A549 (cell line): Measurements from ENCODE around the gene SRD5A3. TPM values are rescaled to one million over a fixed set of nuclear protein-coding genes. Genes with fewer than 3 reads are reported as not detected.

Source experiments
- ATAC-seq, 2 experiments: fragments of 200-7000 bp in 1 of 2; fragments of >200 bp in 1 of 2; cut with Nextera tagmentation in 1 of 2; cut with Tn5 transposase in 1 of 2; 3 replicates each; pipeline versions ENCODE4 v1.8.0 to v1.9.1; 2018 to 2020; ENCODE audit warnings: mild to moderate bottlenecking in 1 of 2, moderate library complexity in 1 of 2
- CTCF ChIA-PET: fragments of 300-600 bp; sonication (Branson Sonifier 250); formaldehyde crosslinking; extraction: SDS; loops from one replicate; lab custom pipeline; 2021; ENCODE audit warnings: antibody characterized with exemption, inconsistent platforms; lab: Yijun Ruan, JAX
- POLR2A ChIA-PET: fragments of 350-600 bp; formaldehyde crosslinking; extraction: SDS; loops from one replicate; lab custom pipeline; 2021; ENCODE audit warnings: antibody characterized with exemption, inconsistent platforms; lab: Yijun Ruan, JAX
- DNase-seq, 2 experiments: peaks; one replicate each; pipeline versions ENCODE4 v3.0.0 to v3.0.0-alpha.2; 2011 to 2016; ENCODE audit warnings: low read depth in 1 of 2, low spot score in 1 of 2
- FAIRE-seq: peaks from 2 replicates; lab custom pipeline; 2011; peaks lifted over from hg19 to GRCh38; lab: Jason Lieb, UNC
- H3K27ac ChIP-seq, 2 experiments: fragments of >200 bp; sonication (Bioruptor Twin); formaldehyde crosslinking; 3 replicates each; pipeline ENCODE4 v1.5.1; 2016 to 2017
- H3K4me1 ChIP-seq: fragments of >200 bp; sonication (Bioruptor Twin); formaldehyde crosslinking; 3 replicates; pipeline ENCODE4 v1.6.1; 2016
- H3K4me2 ChIP-seq: fragments of >200 bp; sonication (Bioruptor Twin); formaldehyde crosslinking; 3 replicates; pipeline ENCODE4 v1.6.1; 2016
- H3K4me3 ChIP-seq: fragments of >200 bp; sonication (Bioruptor Twin); formaldehyde crosslinking; 3 replicates; pipeline ENCODE4 v1.5.1; 2016
- H3K9me3 ChIP-seq: fragments of >200 bp; sonication (Bioruptor Twin); formaldehyde crosslinking; 3 replicates; pipeline ENCODE4 v1.6.1; 2016
- BCL3 ChIP-seq: fragments of >200 bp; sonication (Bioruptor Twin); formaldehyde crosslinking; IDR thresholded peaks from 3 replicates; pipeline ENCODE4 v1.6.1; 2016
- CBX2 ChIP-seq: fragments of 200-600 bp; sonication (generic); IDR thresholded peaks from 2 replicates; pipeline ENCODE4 v1.6.1; 2016; ENCODE audit warnings: low read depth, mild to moderate bottlenecking, borderline replicate concordance
- CEBPB ChIP-seq, 2 experiments: fragments of >200 bp in 1 of 2; sonication (Bioruptor Twin) in 1 of 2; formaldehyde crosslinking in 1 of 2; IDR thresholded peaks; 2 replicates each; pipeline ENCODE4 v1.6.1; 2012 to 2016
- EP300 ChIP-seq, 2 experiments: fragments of >200 bp; sonication (Bioruptor Twin); formaldehyde crosslinking; IDR thresholded peaks; 2 replicates in 1 of 2; 3 replicates in 1 of 2; pipeline ENCODE4 v1.6.1; 2016 to 2017
- FOSL2 ChIP-seq, 2 experiments: fragments of 450-650 bp in 1 of 2; fragments of >200 bp in 1 of 2; sonication (Bioruptor Twin) in 1 of 2; formaldehyde crosslinking; IDR thresholded peaks; 2 replicates each; pipeline versions ENCODE4 v1.5.0 to v1.6.1; 2016 to 2020; ENCODE audit warnings: mild to moderate bottlenecking in 1 of 2, moderate library complexity in 1 of 2
- FOXS1 ChIP-seq: fragments of 250-450 bp; sonication (Bioruptor Pico); IDR thresholded peaks from 2 replicates; pipeline ENCODE4 v1.5.0; 2020; ENCODE audit warnings: mild to moderate bottlenecking, moderate library complexity
- GATA3 ChIP-seq: IDR thresholded peaks from 2 replicates; pipeline ENCODE4 v1.6.1; 2012; ENCODE audit warnings: borderline replicate concordance
- HES2 ChIP-seq: fragments of >200 bp; sonication (Bioruptor Twin); formaldehyde crosslinking; IDR thresholded peaks from 2 replicates; pipeline ENCODE4 v1.6.1; 2016
- HOXB13 ChIP-seq: fragments of 250-450 bp; sonication (Bioruptor Pico); IDR thresholded peaks from 2 replicates; pipeline ENCODE4 v1.5.0; 2020; ENCODE audit warnings: low read depth, mild to moderate bottlenecking, moderate library complexity
- HOXB5 ChIP-seq: fragments of 250-450 bp; sonication (Bioruptor Pico); IDR thresholded peaks from 2 replicates; pipeline ENCODE4 v1.5.0; 2020; ENCODE audit warnings: mild to moderate bottlenecking, moderate library complexity
- KDM5A ChIP-seq: fragments of 200-600 bp; sonication (generic); IDR thresholded peaks from 2 replicates; pipeline ENCODE4 v1.6.1; 2016; ENCODE audit warnings: antibody characterized with exemption, mild to moderate bottlenecking
- MAFK ChIP-seq: fragments of 450-650 bp; IDR thresholded peaks from 2 replicates; pipeline ENCODE4 v1.6.1; 2014; ENCODE audit not compliant: partially characterized antibody
- MYC ChIP-seq: IDR thresholded peaks from 2 replicates; pipeline ENCODE4 v1.6.1; 2012; ENCODE audit warnings: mild to moderate bottlenecking, inconsistent platforms, low read length, improper control_type of control experiment, borderline replicate concordance
- NFE2L2 ChIP-seq: fragments of 150-350 bp; conservative IDR thresholded peaks from 2 replicates; pipeline ENCODE4 v1.6.1; 2014; ENCODE audit warnings: low read length
- NR3C1 ChIP-seq: fragments of >200 bp; sonication (Bioruptor Twin); formaldehyde crosslinking; IDR thresholded peaks from 3 replicates; pipeline ENCODE4 v1.6.1; 2017
- POLR2AphosphoS2 ChIP-seq: conservative IDR thresholded peaks from 2 replicates; pipeline ENCODE4 v1.6.1; 2012; ENCODE audit warnings: low read length, improper control_type of control experiment, inconsistent platforms
- RAD21 ChIP-seq, 2 experiments: fragments of >200 bp in 1 of 2; sonication (Bioruptor Twin) in 1 of 2; formaldehyde crosslinking in 1 of 2; IDR thresholded peaks in 1 of 2; conservative IDR thresholded peaks in 1 of 2; 2 replicates in 1 of 2; 3 replicates in 1 of 2; pipeline ENCODE4 v1.6.1; 2012 to 2018; ENCODE audit warnings: inconsistent platforms in 1 of 2
- REST ChIP-seq: fragments of 200-600 bp; sonication (generic); IDR thresholded peaks from 2 replicates; pipeline ENCODE4 v1.6.1; 2016; ENCODE audit warnings: antibody characterized with exemption, mild to moderate bottlenecking, moderate library complexity
- RNF2 ChIP-seq: fragments of 200-600 bp; sonication (generic); IDR thresholded peaks from 2 replicates; pipeline ENCODE4 v1.6.1; 2016; ENCODE audit warnings: low read depth, mild to moderate bottlenecking, antibody characterized with exemption, moderate library complexity, borderline replicate concordance
- SMC3 ChIP-seq: fragments of >200 bp; sonication (Bioruptor Twin); formaldehyde crosslinking; IDR thresholded peaks from 3 replicates; pipeline ENCODE4 v1.6.1; 2018; ENCODE audit warnings: inconsistent platforms
- TFCP2L1 ChIP-seq: fragments of 250-450 bp; sonication (Bioruptor Pico); IDR thresholded peaks from 2 replicates; pipeline ENCODE4 v1.5.0; 2021; ENCODE audit warnings: mild to moderate bottlenecking
- TP53 ChIP-seq: fragments of 250-450 bp; sonication (Bioruptor Pico); IDR thresholded peaks from 2 replicates; pipeline ENCODE4 v1.5.0; 2021; ENCODE audit warnings: mild to moderate bottlenecking, moderate library complexity
- ZC3H11A ChIP-seq: fragments of 450-650 bp; IDR thresholded peaks from 2 replicates; pipeline ENCODE4 v1.6.1; 2014; ENCODE audit warnings: antibody characterized with exemption, mild to moderate bottlenecking
- WGBS: methylation state at CpG from one replicate; pipeline ENCODE4 v1.1.6; 2017; ENCODE audit errors: missing lambda C conversion rate; 5-methylcytosine and 5-hydroxymethylcytosine counted together
- polyA plus RNA-seq, 4 experiments: library from polyadenylated mRNA; depleted of rRNA in 3 of 4; stranded (reverse); fragments of >200 nt; fragmentation: RNase III in 1 of 4; extraction: RNeasy Plus Mini Kit Qiagen cat#74134 plus additional on column Dnase treatment in 1 of 4; gene quantifications; 2 replicates in 3 of 4; 3 replicates in 1 of 4; pipeline ENCODE4 v1.2.3, GENCODE V29; 2011 to 2017

Gene SRD5A3
- polyA plus RNA-seq, 2 of the 4 experiments (the other 2 are of a cell fraction): 5.9 to 11.1 TPM

- H3K9me3 ChIP-seq: no peaks in the 10 kb centered on the region
- no peak for DNase-seq
- H3K4me3 ChIP-seq: no peak overlapping the region
- H3K4me1 ChIP-seq: no peaks in the 10 kb centered on the region
- ChIA-PET CTCF (no interaction called here), POLR2A (no interaction called here)
- ATAC-seq: no peak
- no peak for FAIRE-seq
- TF ChIP-seq ZC3H11A (no peak), HES2 (no peak), CBX2 (no peak), CEBPB (IDR thresholded peaks at IDR 0.05) (no peak), NFE2L2 (no peak), HOXB13 (CRISPR knock-in tag) (no peak), MYC (no peak), KDM5A (no peak)
- H3K27ac ChIP-seq: no peak overlapping the region
- 82% methylated on average over 4 of the region's 4 CpGs for WGBS
- H3K4me2 ChIP-seq: no peak overlapping the region
Measured at GRCh38 chr4:55338486-55338885, 7.6 kb upstream of the SRD5A3 start.

- TF ChIP-seq SMC3: no peak
- no peak for TF ChIP-seq ZC3H11A
- no peak for TF ChIP-seq NR3C1
- TF ChIP-seq NFE2L2: no peak
- TF ChIP-seq POLR2AphosphoS2: no peak
- no peak for TF ChIP-seq HOXB5 (CRISPR knock-in tag)
- no peak for TF ChIP-seq BCL3
- no peak for TF ChIP-seq RNF2
- no peak for TF ChIP-seq FOXS1 (CRISPR knock-in tag)
- no peak for TF ChIP-seq MYC
- TF ChIP-seq MAFK: no peak
- no peak for TF ChIP-seq REST
- no peak for TF ChIP-seq RAD21 (conservative IDR thresholded peaks at IDR 0.05 in 1 of 2, IDR thresholded peaks at IDR 0.05 in 1 of 2)
- TF ChIP-seq TP53: no peak
- TF ChIP-seq TFCP2L1 (CRISPR knock-in tag): no peak
- no peak for TF ChIP-seq EP300 (IDR thresholded peaks at IDR 0.05)
- no peak for TF ChIP-seq FOSL2 (IDR thresholded peaks at IDR 0.05)
- no peak for TF ChIP-seq FOSL2 (CRISPR knock-in tag; IDR thresholded peaks at IDR 0.05)
- TF ChIP-seq GATA3: no peak
- DNase-seq (no peak), FAIRE-seq (no peak), ATAC-seq (no peak)
- peaks cover 2% of the 10 kb centered on the region; the same call in 1 of the 3 replicates for H3K4me1 ChIP-seq
- CTCF ChIA-PET: interaction anchor here (0.7 kb wide), 1 partner anchor 14 kb away, joined by 4 read pairs; no protein-coding TSS in a partner anchor
- H3K27ac ChIP-seq: no peak overlapping the region
- POLR2A ChIA-PET: no interaction called here
- H3K9me3 ChIP-seq: no peaks in the 10 kb centered on the region
- H3K4me2 ChIP-seq: no peak overlapping the region
- no peak overlapping the region for H3K4me3 ChIP-seq
- 38% methylated on average over 3 of the region's 3 CpGs for WGBS
Measured at GRCh38 chr4:55340266-55340665, 5.8 kb upstream of the SRD5A3 start.
